A673 (cell line): ENCODE measurements around the gene PPP1R11.

Source experiments
- EZH2 ChIP-seq: fragments of 200-600 bp; sonication (generic); IDR thresholded peaks from 2 replicates; pipeline ENCODE4 v1.6.1; 2017; ENCODE audit warnings: borderline replicate concordance, low read depth, mild to moderate bottlenecking, mixed read lengths, antibody characterized with exemption, low read length; ENCODE audit not compliant: poor library complexity, severe bottlenecking
- TF ChIP-seq, protein P1 (sequence below): fragments of 300-800, 200-600 bp; sonication (generic); conservative IDR thresholded peaks from 2 replicates; pipeline ENCODE4 v1.5.1; 2017; ENCODE audit warnings: low read depth, mild to moderate bottlenecking, antibody characterized with exemption, low read length, moderate library complexity, mixed read lengths

DNA sequence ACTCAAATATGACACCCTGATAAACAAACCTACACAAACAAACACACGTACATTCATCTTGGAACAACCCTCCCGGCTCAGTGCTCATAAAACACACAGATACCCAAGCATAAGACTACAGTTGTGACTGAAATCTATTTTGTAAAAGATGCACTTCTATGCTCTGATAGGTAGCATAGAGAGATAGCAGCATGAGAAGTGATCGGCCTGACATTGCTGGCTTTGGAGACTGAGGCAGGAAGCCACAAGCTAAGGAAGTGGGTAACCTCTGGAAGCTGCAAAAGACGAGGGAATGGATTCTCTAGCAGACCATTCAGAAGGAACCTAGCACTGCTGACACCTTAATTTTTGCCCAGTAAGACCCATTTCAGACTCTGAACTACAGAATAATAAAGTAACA, 10.2 kb downstream of the PPP1R11 start:
- TF ChIP-seq, protein P1, sequence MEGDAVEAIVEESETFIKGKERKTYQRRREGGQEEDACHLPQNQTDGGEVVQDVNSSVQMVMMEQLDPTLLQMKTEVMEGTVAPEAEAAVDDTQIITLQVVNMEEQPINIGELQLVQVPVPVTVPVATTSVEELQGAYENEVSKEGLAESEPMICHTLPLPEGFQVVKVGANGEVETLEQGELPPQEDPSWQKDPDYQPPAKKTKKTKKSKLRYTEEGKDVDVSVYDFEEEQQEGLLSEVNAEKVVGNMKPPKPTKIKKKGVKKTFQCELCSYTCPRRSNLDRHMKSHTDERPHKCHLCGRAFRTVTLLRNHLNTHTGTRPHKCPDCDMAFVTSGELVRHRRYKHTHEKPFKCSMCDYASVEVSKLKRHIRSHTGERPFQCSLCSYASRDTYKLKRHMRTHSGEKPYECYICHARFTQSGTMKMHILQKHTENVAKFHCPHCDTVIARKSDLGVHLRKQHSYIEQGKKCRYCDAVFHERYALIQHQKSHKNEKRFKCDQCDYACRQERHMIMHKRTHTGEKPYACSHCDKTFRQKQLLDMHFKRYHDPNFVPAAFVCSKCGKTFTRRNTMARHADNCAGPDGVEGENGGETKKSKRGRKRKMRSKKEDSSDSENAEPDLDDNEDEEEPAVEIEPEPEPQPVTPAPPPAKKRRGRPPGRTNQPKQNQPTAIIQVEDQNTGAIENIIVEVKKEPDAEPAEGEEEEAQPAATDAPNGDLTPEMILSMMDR = no peak
- no peak for TF ChIP-seq EZH2
